ENCODE results near the gene LRRC7.

Gene LRRC7

DNA sequence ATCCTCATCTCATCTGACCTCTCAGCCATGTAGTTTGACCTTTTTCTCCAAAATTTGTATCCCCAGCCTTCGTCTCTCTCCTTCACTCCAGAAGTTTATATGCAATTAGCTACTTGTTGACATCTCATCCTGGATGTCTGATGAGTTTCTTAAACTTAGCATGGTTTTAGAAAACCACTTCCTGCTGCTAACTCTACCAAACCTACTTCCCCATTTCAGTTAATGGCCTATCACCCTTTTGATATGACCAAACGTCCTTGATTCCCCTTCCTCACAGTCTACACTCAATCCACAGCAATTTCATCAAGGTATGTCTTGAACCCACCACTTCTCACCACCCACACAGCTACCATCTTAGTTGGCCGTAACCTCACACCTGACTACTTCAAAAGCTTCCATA, 515.8 kb downstream of the LRRC7 start:
- Histone ChIP-seq H3K36me3 (ENCODE audit: control insufficient read depth, insufficient read depth, low read length) (no peaks in the 10 kb centered on the region), H3K9me3 (ENCODE audit: control insufficient read depth, low read length) (no peaks in the 10 kb centered on the region), H3K4me3 (ENCODE audit: extremely low read depth, insufficient read depth, low read length, poor library complexity, severe bottlenecking) (no peak overlapping the region), H3K27ac (ENCODE audit: low read depth, low read length, severe bottlenecking) (no peak overlapping the region), H3K4me1 (ENCODE audit: control insufficient read depth, insufficient read depth, low read length, poor library complexity, severe bottlenecking) (no peaks in the 10 kb centered on the region)
- 58 to 82% methylated on average over 2 to 3 of the region's 3 CpGs for WGBS, 2 experiments (ENCODE audit: insufficient coverage in 2 of 2)

DNA sequence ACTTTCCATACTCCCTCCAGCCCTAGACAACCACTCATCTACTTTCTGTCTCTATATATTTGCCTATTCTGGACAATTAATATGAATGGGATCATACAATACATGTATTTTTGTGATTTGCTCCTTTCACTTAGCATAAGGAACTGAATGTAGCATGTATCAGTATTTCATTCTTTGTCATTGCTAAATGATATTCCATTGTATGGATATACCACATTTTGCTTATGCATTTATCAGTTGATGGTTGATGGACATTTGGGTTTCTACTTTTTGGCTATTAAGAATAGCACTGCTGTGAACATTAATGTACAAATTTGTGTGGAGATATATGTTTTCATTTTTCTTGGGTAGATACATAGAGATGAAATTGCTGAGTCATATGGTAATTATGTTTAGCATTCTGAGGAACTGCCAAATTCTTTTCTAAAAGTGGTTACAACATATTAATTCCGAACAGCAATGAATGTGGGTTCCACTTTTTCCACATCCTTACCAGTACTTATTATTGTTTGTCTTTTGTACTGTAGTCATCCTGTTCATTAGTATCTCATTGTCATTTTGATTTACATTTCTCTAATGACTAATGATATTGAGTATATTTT, 516.7 kb downstream of the LRRC7 start:
- H3K4me3 ChIP-seq (ENCODE audit: extremely low read depth, insufficient read depth, low read length, poor library complexity, severe bottlenecking), result no peak overlapping the region
- no peaks in the 10 kb centered on the region for H3K36me3 ChIP-seq (ENCODE audit: control insufficient read depth, insufficient read depth, low read length)
- no CpG with 5 or more reads among the region's 1 CpG for WGBS, 2 experiments (ENCODE audit: insufficient coverage in 2 of 2)
- H3K4me1 ChIP-seq (ENCODE audit: control insufficient read depth, insufficient read depth, low read length, poor library complexity, severe bottlenecking), result no peaks in the 10 kb centered on the region
- no peaks in the 10 kb centered on the region for H3K9me3 ChIP-seq (ENCODE audit: control insufficient read depth, low read length)
- H3K27ac ChIP-seq (ENCODE audit: low read depth, low read length, severe bottlenecking), result no peak overlapping the region

DNA sequence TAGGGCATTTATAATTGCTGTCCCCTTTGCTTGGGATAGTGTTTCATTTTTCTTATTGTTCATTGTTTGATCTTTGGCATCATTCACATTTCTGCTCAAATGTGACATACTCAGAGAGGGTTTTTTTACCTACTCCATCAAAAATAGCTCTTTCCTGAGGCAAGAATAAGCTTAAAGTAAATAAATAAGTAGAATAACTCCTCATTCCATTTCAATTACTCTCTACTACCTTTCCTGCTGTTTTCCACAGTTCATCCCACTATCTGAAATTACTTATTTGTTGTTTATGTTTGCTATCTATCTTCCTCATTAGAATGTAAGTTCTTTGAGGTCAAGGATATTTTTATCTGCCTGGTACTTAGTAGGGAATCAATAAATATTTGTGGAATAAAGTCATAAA, 517.8 kb downstream of the LRRC7 start:
- H3K9me3 ChIP-seq (ENCODE audit: control insufficient read depth, low read length), result no peaks in the 10 kb centered on the region
- H3K36me3 ChIP-seq (ENCODE audit: control insufficient read depth, insufficient read depth, low read length), result no peaks in the 10 kb centered on the region
- H3K27ac ChIP-seq (ENCODE audit: low read depth, low read length, severe bottlenecking), result no peak overlapping the region
- H3K4me3 ChIP-seq (ENCODE audit: extremely low read depth, insufficient read depth, low read length, poor library complexity, severe bottlenecking), result no peak overlapping the region
- H3K4me1 ChIP-seq (ENCODE audit: control insufficient read depth, insufficient read depth, low read length, poor library complexity, severe bottlenecking), result peaks cover 5% of the 10 kb centered on the region

DNA sequence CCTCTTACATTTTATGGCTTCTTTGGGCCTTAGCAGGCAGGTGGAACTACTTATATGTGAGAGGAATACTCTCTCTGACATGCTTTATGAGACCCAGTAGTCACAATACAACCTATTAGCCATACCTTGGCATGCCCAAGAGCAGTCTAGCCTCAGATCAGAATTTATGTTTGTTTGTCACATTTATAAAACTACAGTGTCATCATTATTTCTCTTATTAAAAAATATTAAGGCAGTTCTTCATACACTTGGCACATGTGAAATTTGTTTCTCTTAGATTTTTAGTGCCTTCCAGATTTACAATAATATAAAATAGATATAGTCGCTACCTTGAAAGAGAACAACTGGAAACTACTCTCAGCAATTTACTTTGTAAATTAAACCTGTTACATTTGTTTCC, 519.2 kb downstream of the LRRC7 start:
- WGBS, 2 experiments (ENCODE audit: insufficient coverage in 2 of 2), result no CpG with 5 or more reads among the region's 1 CpG
- Histone ChIP-seq H3K9me3 (ENCODE audit: control insufficient read depth, low read length) (no peaks in the 10 kb centered on the region), H3K36me3 (ENCODE audit: control insufficient read depth, insufficient read depth, low read length) (no peaks in the 10 kb centered on the region), H3K4me3 (ENCODE audit: extremely low read depth, insufficient read depth, low read length, poor library complexity, severe bottlenecking) (no peak overlapping the region), H3K27ac (ENCODE audit: low read depth, low read length, severe bottlenecking) (no peak overlapping the region), H3K4me1 (ENCODE audit: control insufficient read depth, insufficient read depth, low read length, poor library complexity, severe bottlenecking) (peaks cover 11% of the 10 kb centered on the region)

DNA sequence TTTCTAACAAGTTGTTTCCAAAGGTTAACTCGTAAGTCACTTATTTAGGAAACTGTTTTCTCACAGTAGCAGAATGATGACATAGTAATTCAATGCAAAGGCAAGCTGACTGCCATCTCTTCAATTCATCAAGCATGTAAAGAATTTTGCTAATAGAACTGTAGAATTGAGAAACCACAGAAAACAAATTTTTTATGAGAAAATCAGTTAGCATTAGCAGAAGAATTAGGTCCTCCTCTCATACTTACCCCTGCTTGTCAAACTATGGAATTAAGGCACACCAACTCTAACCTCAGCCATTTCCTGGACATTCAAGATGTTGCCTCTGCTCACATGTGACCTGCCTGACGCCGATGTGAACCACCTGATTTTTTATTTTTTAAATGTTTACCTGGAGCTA, 522.4 kb downstream of the LRRC7 start:
- Histone ChIP-seq H3K4me1 (ENCODE audit: control insufficient read depth, insufficient read depth, low read length, poor library complexity, severe bottlenecking) (peaks cover 13% of the 10 kb centered on the region), H3K27ac (ENCODE audit: low read depth, low read length, severe bottlenecking) (no peak overlapping the region), H3K36me3 (ENCODE audit: control insufficient read depth, insufficient read depth, low read length) (no peaks in the 10 kb centered on the region), H3K9me3 (ENCODE audit: control insufficient read depth, low read length) (no peaks in the 10 kb centered on the region), H3K4me3 (ENCODE audit: extremely low read depth, insufficient read depth, low read length, poor library complexity, severe bottlenecking) (no peak overlapping the region)
- WGBS, 2 experiments (ENCODE audit: insufficient coverage in 2 of 2), result no CpG with 5 or more reads among the region's 3 CpGs

DNA sequence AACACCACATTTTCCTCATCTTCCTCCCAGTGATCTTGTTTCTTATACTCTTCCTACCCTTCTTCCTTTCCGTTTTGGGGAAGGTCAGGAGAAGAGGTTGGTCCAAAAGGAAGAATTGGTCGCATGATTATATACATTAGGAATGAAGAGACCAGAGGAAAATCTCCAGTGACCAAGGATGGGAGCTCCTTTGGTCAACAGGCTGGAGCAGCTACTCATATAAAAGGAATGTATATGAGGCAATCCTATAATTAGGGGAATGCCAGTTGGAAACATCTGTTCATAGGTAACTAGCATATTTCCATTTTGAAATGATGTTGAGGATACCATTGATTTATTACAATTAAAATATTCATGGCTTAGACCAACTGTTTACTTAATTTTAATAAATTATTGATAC, 523.2 kb downstream of the LRRC7 start:
- no peak overlapping the region for H3K27ac ChIP-seq (ENCODE audit: low read depth, low read length, severe bottlenecking)
- no peaks in the 10 kb centered on the region for H3K36me3 ChIP-seq (ENCODE audit: control insufficient read depth, insufficient read depth, low read length)
- no CpG with 5 or more reads among the region's 2 CpGs for WGBS, 2 experiments (ENCODE audit: insufficient coverage in 2 of 2)
- H3K4me3 ChIP-seq (ENCODE audit: extremely low read depth, insufficient read depth, low read length, poor library complexity, severe bottlenecking), result no peak overlapping the region
- H3K4me1 ChIP-seq (ENCODE audit: control insufficient read depth, insufficient read depth, low read length, poor library complexity, severe bottlenecking), result peaks cover 13% of the 10 kb centered on the region
- no peaks in the 10 kb centered on the region for H3K9me3 ChIP-seq (ENCODE audit: control insufficient read depth, low read length)

DNA sequence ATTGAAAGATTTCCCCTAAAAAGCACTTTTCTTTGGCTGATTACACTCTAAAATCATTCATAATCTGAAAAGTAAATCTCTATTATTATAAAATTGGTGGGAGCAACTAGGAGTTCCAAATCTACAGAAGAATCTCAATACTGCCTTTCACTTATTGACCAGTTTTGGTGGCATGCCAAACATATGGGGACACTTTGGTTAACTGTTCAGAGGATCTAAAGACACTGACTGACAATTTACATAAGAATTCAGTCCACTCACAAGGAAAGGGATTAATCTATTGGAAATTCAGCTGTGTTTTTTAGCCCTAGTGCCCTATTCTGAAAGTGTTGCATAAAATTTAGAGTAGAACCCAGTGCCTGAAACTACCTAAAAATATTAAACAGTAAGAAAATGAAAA, 524.1 kb downstream of the LRRC7 start:
- no peaks in the 10 kb centered on the region for H3K9me3 ChIP-seq (ENCODE audit: control insufficient read depth, low read length)
- H3K4me3 ChIP-seq (ENCODE audit: extremely low read depth, insufficient read depth, low read length, poor library complexity, severe bottlenecking), result no peak overlapping the region
- no peak overlapping the region for H3K27ac ChIP-seq (ENCODE audit: low read depth, low read length, severe bottlenecking)
- peaks cover 13% of the 10 kb centered on the region for H3K4me1 ChIP-seq (ENCODE audit: control insufficient read depth, insufficient read depth, low read length, poor library complexity, severe bottlenecking)
- H3K36me3 ChIP-seq (ENCODE audit: control insufficient read depth, insufficient read depth, low read length), result no peaks in the 10 kb centered on the region

DNA sequence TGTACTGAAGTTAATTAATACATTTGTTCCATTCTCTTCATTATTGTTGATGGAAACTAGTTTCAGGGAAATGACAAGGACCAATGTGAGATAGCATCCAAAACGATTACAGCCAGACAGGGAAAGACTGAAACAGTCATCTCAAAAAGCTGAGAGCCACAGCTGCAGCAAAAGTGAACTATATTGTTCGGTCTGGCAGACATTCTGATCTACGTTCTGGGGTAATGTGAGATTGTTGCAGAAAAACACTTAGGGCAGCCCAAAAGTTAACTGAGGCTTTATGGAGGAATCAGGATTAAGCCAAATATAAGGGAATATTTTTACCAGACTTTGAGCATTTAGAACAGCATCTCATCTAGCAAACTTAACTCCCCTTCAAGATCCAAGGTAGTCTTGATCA, 524.8 kb downstream of the LRRC7 start:
- no peak overlapping the region for H3K4me3 ChIP-seq (ENCODE audit: extremely low read depth, insufficient read depth, low read length, poor library complexity, severe bottlenecking)
- WGBS, 2 experiments (ENCODE audit: insufficient coverage in 2 of 2), result 86 to 87% methylated on average over 3 of the region's 3 CpGs
- H3K36me3 ChIP-seq (ENCODE audit: control insufficient read depth, insufficient read depth, low read length), result no peaks in the 10 kb centered on the region
- H3K4me1 ChIP-seq (ENCODE audit: control insufficient read depth, insufficient read depth, low read length, poor library complexity, severe bottlenecking), result peaks cover 13% of the 10 kb centered on the region
- H3K27ac ChIP-seq (ENCODE audit: low read depth, low read length, severe bottlenecking), result no peak overlapping the region
- H3K9me3 ChIP-seq (ENCODE audit: control insufficient read depth, low read length), result no peaks in the 10 kb centered on the region

DNA sequence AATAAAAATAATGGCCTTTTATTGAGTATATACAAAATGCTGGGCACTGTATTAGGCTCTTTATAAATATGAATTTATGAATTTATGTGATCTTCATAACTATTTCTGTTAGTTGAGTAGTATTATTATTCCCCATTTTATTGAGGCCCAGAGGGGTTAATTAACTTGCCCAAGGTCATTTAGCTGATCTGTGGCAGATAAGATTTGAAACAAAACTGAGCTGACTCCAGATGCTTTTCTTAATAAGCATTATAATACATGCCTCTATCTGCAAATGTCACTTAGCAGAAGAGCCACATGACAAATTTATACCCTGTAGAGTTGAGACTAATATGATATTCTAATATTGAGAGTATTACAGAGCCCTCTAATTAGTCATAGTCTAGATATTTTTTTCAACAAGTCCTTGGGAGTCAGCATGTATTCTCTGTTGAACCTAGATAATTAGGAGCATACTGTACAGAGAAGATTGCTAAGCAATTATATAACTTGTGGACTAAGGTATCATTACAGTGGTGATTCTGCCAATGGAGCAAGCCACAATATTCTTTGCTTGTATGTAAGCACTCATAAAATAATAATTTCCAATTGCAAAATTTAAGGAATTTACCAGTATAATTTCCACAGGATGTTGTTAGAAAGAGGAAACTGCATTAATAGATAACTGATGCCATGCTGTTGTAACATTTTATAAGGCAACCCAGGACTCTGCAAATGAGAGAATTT, 525.7 kb downstream of the LRRC7 start:
- Histone ChIP-seq H3K4me1 (ENCODE audit: control insufficient read depth, insufficient read depth, low read length, poor library complexity, severe bottlenecking) (peaks cover 13% of the 10 kb centered on the region), H3K9me3 (ENCODE audit: control insufficient read depth, low read length) (no peaks in the 10 kb centered on the region), H3K36me3 (ENCODE audit: control insufficient read depth, insufficient read depth, low read length) (no peaks in the 10 kb centered on the region), H3K27ac (ENCODE audit: low read depth, low read length, severe bottlenecking) (no peak overlapping the region), H3K4me3 (ENCODE audit: extremely low read depth, insufficient read depth, low read length, poor library complexity, severe bottlenecking) (no peak overlapping the region)

DNA sequence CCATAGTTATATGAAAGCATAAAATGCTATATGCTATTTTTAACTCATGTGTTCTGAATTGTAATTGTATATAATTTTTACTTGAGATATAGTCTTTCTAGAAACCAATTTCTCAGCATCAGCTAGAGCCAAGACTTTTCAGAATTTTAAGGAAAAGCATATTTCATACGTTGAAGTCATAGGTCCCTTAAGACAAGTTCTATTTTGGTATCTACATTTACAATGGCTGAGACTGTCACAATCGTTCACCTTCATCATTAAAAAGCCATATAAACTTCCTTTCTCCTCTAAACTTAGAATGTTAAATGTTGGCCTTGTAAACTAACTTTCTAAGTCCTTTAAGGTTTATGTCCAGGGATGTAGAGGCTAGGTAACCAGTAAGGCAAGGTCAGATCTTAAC, 533.5 kb downstream of the LRRC7 start:
- Histone ChIP-seq H3K36me3 (ENCODE audit: control insufficient read depth, insufficient read depth, low read length) (no peaks in the 10 kb centered on the region), H3K9me3 (ENCODE audit: control insufficient read depth, low read length) (no peaks in the 10 kb centered on the region), H3K4me1 (ENCODE audit: control insufficient read depth, insufficient read depth, low read length, poor library complexity, severe bottlenecking) (no peaks in the 10 kb centered on the region), H3K27ac (ENCODE audit: low read depth, low read length, severe bottlenecking) (no peak overlapping the region), H3K4me3 (ENCODE audit: extremely low read depth, insufficient read depth, low read length, poor library complexity, severe bottlenecking) (no peak overlapping the region)
- WGBS, 2 experiments (ENCODE audit: insufficient coverage in 2 of 2), result no CpG with 5 or more reads among the region's 2 CpGs

DNA sequence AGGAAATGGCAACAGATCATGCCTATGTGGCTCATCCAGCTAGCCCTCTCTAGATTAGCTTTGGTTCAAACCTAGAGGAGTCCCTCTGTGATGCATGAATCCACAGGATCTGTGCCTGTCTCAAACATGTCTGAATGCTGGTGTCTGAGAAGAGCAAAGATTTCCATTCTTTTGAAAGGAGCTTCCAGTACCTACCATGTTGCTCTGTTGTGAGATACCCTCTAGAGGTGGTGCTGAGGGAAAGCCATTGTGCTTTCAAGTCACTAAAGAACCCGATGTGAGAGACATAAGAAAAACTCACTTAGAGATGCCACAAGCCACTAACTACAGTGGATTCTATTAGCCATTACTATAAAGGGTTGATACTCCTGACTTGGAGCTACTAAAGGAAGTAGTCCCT, 534.1 kb downstream of the LRRC7 start:
- H3K4me3 ChIP-seq (ENCODE audit: extremely low read depth, insufficient read depth, low read length, poor library complexity, severe bottlenecking), result no peak overlapping the region
- no peaks in the 10 kb centered on the region for H3K36me3 ChIP-seq (ENCODE audit: control insufficient read depth, insufficient read depth, low read length)
- no peak overlapping the region for H3K27ac ChIP-seq (ENCODE audit: low read depth, low read length, severe bottlenecking)
- no peaks in the 10 kb centered on the region for H3K9me3 ChIP-seq (ENCODE audit: control insufficient read depth, low read length)
- WGBS, 2 experiments (ENCODE audit: insufficient coverage in 2 of 2), result no CpG with 5 or more reads among the region's 1 CpG
- H3K4me1 ChIP-seq (ENCODE audit: control insufficient read depth, insufficient read depth, low read length, poor library complexity, severe bottlenecking), result no peaks in the 10 kb centered on the region
